ENCODE data around the gene MAML3.

DNA sequence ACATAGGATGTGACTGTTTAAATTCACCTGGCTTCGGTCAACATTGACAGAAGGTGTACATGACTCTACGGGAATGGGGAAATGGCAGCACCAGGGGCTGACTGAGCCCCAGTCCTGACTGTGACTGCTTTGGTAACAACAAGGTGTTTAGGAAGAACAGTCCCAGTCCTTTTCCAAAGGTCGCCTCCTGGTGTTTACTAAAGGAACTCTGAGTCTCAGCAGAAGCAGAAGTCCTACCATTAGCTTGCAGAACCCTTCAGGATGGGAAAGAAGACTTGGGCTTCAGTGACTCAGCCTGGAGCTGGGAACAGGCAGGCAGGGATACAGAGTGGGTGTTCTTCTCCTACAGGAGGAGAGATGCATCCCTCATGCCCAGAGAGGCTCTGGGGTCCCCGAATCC is 385.1 kb downstream of the MAML3 start:
- no peak for TF ChIP-seq CTCF (IDR thresholded peaks at IDR 0.05; ENCODE audit: insufficient read depth, low read length)
- no peak for TF ChIP-seq POLR2AphosphoS5 (IDR thresholded peaks at IDR 0.05; ENCODE audit: low read depth)
- TF ChIP-seq, protein P1, sequence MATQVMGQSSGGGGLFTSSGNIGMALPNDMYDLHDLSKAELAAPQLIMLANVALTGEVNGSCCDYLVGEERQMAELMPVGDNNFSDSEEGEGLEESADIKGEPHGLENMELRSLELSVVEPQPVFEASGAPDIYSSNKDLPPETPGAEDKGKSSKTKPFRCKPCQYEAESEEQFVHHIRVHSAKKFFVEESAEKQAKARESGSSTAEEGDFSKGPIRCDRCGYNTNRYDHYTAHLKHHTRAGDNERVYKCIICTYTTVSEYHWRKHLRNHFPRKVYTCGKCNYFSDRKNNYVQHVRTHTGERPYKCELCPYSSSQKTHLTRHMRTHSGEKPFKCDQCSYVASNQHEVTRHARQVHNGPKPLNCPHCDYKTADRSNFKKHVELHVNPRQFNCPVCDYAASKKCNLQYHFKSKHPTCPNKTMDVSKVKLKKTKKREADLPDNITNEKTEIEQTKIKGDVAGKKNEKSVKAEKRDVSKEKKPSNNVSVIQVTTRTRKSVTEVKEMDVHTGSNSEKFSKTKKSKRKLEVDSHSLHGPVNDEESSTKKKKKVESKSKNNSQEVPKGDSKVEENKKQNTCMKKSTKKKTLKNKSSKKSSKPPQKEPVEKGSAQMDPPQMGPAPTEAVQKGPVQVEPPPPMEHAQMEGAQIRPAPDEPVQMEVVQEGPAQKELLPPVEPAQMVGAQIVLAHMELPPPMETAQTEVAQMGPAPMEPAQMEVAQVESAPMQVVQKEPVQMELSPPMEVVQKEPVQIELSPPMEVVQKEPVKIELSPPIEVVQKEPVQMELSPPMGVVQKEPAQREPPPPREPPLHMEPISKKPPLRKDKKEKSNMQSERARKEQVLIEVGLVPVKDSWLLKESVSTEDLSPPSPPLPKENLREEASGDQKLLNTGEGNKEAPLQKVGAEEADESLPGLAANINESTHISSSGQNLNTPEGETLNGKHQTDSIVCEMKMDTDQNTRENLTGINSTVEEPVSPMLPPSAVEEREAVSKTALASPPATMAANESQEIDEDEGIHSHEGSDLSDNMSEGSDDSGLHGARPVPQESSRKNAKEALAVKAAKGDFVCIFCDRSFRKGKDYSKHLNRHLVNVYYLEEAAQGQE (IDR thresholded peaks at IDR 0.05; ENCODE audit: insufficient replicate concordance, low read depth), result no peak

Measured in HL-60 (cell line).